KMS-11 (cell line): ENCODE data around the gene WDFY2.
"Not testable (repeated sequence)": the region's sequence is repeated elsewhere in the genome, so short reads cannot be mapped to it uniquely, and the experiment has no call there.

Experiments
- H2AFZ ChIP-seq: fragments of 200-600 bp; sonication (generic); 2 replicates; pipeline ENCODE4 v1.6.1; 2016; ENCODE audit warnings: antibody characterized with exemption, mixed run types, low read depth
- H3K27ac ChIP-seq: fragments of 200-600 bp; sonication (generic); 2 replicates; pipeline ENCODE4 v1.6.1; 2016; ENCODE audit warnings: mild to moderate bottlenecking, mixed run types
- H3K27me3 ChIP-seq: fragments of 200-600 bp; sonication (generic); 2 replicates; pipeline ENCODE4 v1.6.1; 2017; ENCODE audit warnings: mild to moderate bottlenecking, low read depth, mixed run types, moderate library complexity; ENCODE audit not compliant: insufficient read depth
- H3K36me3 ChIP-seq: fragments of 200-600 bp; sonication (generic); 2 replicates; pipeline ENCODE4 v1.6.1; 2017; ENCODE audit warnings: mild to moderate bottlenecking, mixed run types; ENCODE audit not compliant: insufficient read depth
- H3K4me1 ChIP-seq: fragments of 200-600 bp; sonication (generic); 2 replicates; pipeline ENCODE4 v1.6.1; 2016; ENCODE audit warnings: mild to moderate bottlenecking, low read depth, mixed run types; ENCODE audit not compliant: poor library complexity, severe bottlenecking
- H3K4me2 ChIP-seq: fragments of 200-600 bp; sonication (generic); 2 replicates; pipeline ENCODE4 v1.7.0; 2016; ENCODE audit warnings: mild to moderate bottlenecking, mixed run types
- H3K4me3 ChIP-seq: fragments of 200-600 bp; sonication (generic); IDR thresholded peaks from 2 replicates; pipeline ENCODE4 v1.6.1; 2017; ENCODE audit warnings: low read depth, low read length, mixed read lengths; ENCODE audit not compliant: insufficient read depth
- H3K79me2 ChIP-seq: fragments of 200-600 bp; sonication (generic); 2 replicates; pipeline ENCODE4 v1.6.1; 2016; ENCODE audit warnings: low read depth, mixed run types; ENCODE audit not compliant: insufficient read depth
- H3K9ac ChIP-seq: fragments of 200-600 bp; sonication (generic); 2 replicates; pipeline ENCODE4 v1.6.1; 2016; ENCODE audit warnings: mild to moderate bottlenecking, mixed run types
- H4K20me1 ChIP-seq: fragments of 200-600 bp; sonication (generic); 2 replicates; pipeline ENCODE4 v1.6.1; 2016; ENCODE audit warnings: mild to moderate bottlenecking, mixed run types; ENCODE audit not compliant: insufficient read depth
- CTCF ChIP-seq: fragments of 200-600 bp; sonication (generic); conservative IDR thresholded peaks from 2 replicates; pipeline ENCODE4 v1.6.1; 2017; ENCODE audit warnings: low read depth, mild to moderate bottlenecking, antibody characterized with exemption, low read length, moderate library complexity, mixed read lengths

WDFY2 gene

GRCh38 chr13:51541809-51542258 is 42.4 kb upstream of the WDFY2 start:
- no peaks in the 10 kb centered on the region for H3K27me3 ChIP-seq
- H3K9ac ChIP-seq = no peak overlapping the region
- no peaks in the 10 kb centered on the region for H3K36me3 ChIP-seq
- no peaks in the 10 kb centered on the region for H4K20me1 ChIP-seq
- H3K27ac ChIP-seq = no peak overlapping the region
- H3K79me2 ChIP-seq = no peaks in the 10 kb centered on the region
- no peak overlapping the region for H3K4me3 ChIP-seq
- H3K4me1 ChIP-seq = peaks cover 5% of the 10 kb centered on the region
- no peak overlapping the region for H2AFZ ChIP-seq
- no peak for TF ChIP-seq CTCF
- H3K4me2 ChIP-seq = no peak overlapping the region

- no peak overlapping the region for H3K4me2 ChIP-seq
- H3K36me3 ChIP-seq = no peaks in the 10 kb centered on the region
- no peak for TF ChIP-seq CTCF
- H2AFZ ChIP-seq = no peak overlapping the region
- peaks cover 5% of the 10 kb centered on the region for H3K4me1 ChIP-seq
- no peaks in the 10 kb centered on the region for H3K79me2 ChIP-seq
- no peak overlapping the region for H3K9ac ChIP-seq
- H3K4me3 ChIP-seq = no peak overlapping the region
- no peaks in the 10 kb centered on the region for H4K20me1 ChIP-seq
- no peak overlapping the region for H3K27ac ChIP-seq
- H3K27me3 ChIP-seq = no peaks in the 10 kb centered on the region
Measured at GRCh38 chr13:51542346-51543242, 41.7 kb upstream of the WDFY2 start.

GRCh38 chr13:51545446-51545845 is 38.8 kb upstream of the WDFY2 start:
- H3K36me3 ChIP-seq, H3K4me3 ChIP-seq, H4K20me1 ChIP-seq, H3K4me2 ChIP-seq, H3K79me2 ChIP-seq, H3K27me3 ChIP-seq, H3K9ac ChIP-seq, H3K4me1 ChIP-seq, H3K27ac ChIP-seq, H2AFZ ChIP-seq: not testable (repeated sequence)

- TF ChIP-seq CTCF = no peak
- Histone ChIP-seq H3K27me3 (no peaks in the 10 kb centered on the region), H4K20me1 (no peaks in the 10 kb centered on the region), H3K9ac (no peak overlapping the region), H3K79me2 (no peaks in the 10 kb centered on the region), H3K4me2 (no peak overlapping the region), H3K36me3 (no peaks in the 10 kb centered on the region), H2AFZ (no peak overlapping the region), H3K4me1 (no peaks in the 10 kb centered on the region), H3K4me3 (no peak overlapping the region), H3K27ac (no peak overlapping the region)
Measured at GRCh38 chr13:51547425-51548176, 36.7 kb upstream of the WDFY2 start.
